Measurements from ENCODE around the gene TLL1. TPM values are rescaled to one million over a fixed set of nuclear protein-coding genes. Genes with fewer than 3 reads are reported as not detected.

TLL1 gene
- total and polyA plus RNA-seq, 2 experiments from 2014 or later = 0.06 TPM; not detected in 1

GRCh38 chr4:166006217-166006616 lies 133.2 kb downstream of the TLL1 start:
- no peaks in the 10 kb centered on the region for H3K4me1 ChIP-seq (ENCODE audit: low read depth)
- H3K36me3 ChIP-seq = no peaks in the 10 kb centered on the region
- H3K9me3 ChIP-seq (ENCODE audit: low read depth) = no peaks in the 10 kb centered on the region
- H3K4me3 ChIP-seq = no peak overlapping the region
- no peak for DNase-seq (ENCODE audit: low read depth in 1 of 2, low spot score in 1 of 2)
- H3K27me3 ChIP-seq = no peaks in the 10 kb centered on the region
- no peak overlapping the region for H3K27ac ChIP-seq
- TF ChIP-seq CTCF (IDR thresholded peaks at IDR 0.05; ENCODE audit: low read depth, low read length) = no peak

- DNase-seq (ENCODE audit: low read depth in 1 of 2, low spot score in 1 of 2) = no peak
- Histone ChIP-seq H3K9me3 (ENCODE audit: low read depth) (no peaks in the 10 kb centered on the region), H3K4me3 (no peak overlapping the region), H3K27ac (no peak overlapping the region), H3K36me3 (no peaks in the 10 kb centered on the region), H3K4me1 (ENCODE audit: low read depth) (no peaks in the 10 kb centered on the region), H3K27me3 (no peaks in the 10 kb centered on the region)
- no peak for TF ChIP-seq CTCF (IDR thresholded peaks at IDR 0.05; ENCODE audit: low read depth, low read length)
Measured at GRCh38 chr4:166008510-166008909, 135.5 kb downstream of the TLL1 start.

GRCh38 chr4:166012129-166013030 lies 139.3 kb downstream of the TLL1 start:
- TF ChIP-seq CTCF (IDR thresholded peaks at IDR 0.05; ENCODE audit: low read depth, low read length) = no peak
- no peaks in the 10 kb centered on the region for H3K4me1 ChIP-seq (ENCODE audit: low read depth)
- H3K36me3 ChIP-seq = no peaks in the 10 kb centered on the region
- peak in 1 of 2 donors; percentile 3 for DNase-seq (ENCODE audit: low read depth in 1 of 2, low spot score in 1 of 2)
- no peaks in the 10 kb centered on the region for H3K27me3 ChIP-seq
- H3K27ac ChIP-seq = no peak overlapping the region
- H3K4me3 ChIP-seq = no peak overlapping the region
- no peaks in the 10 kb centered on the region for H3K9me3 ChIP-seq (ENCODE audit: low read depth)

GRCh38 chr4:166014411-166014810 lies 141.4 kb downstream of the TLL1 start:
- no peaks in the 10 kb centered on the region for H3K36me3 ChIP-seq
- no peaks in the 10 kb centered on the region for H3K9me3 ChIP-seq (ENCODE audit: low read depth)
- no peak for TF ChIP-seq CTCF (IDR thresholded peaks at IDR 0.05; ENCODE audit: low read depth, low read length)
- no peaks in the 10 kb centered on the region for H3K27me3 ChIP-seq
- DNase-seq (ENCODE audit: low read depth in 1 of 2, low spot score in 1 of 2) = no peak
- no peaks in the 10 kb centered on the region for H3K4me1 ChIP-seq (ENCODE audit: low read depth)
- H3K27ac ChIP-seq = no peak overlapping the region
- no peak overlapping the region for H3K4me3 ChIP-seq

- Histone ChIP-seq H3K27me3 (no peaks in the 10 kb centered on the region), H3K9me3 (ENCODE audit: low read depth) (no peaks in the 10 kb centered on the region), H3K36me3 (no peaks in the 10 kb centered on the region), H3K27ac (no peak overlapping the region), H3K4me3 (no peak overlapping the region), H3K4me1 (ENCODE audit: low read depth) (no peaks in the 10 kb centered on the region)
- no peak for TF ChIP-seq CTCF (IDR thresholded peaks at IDR 0.05; ENCODE audit: low read depth, low read length)
- DNase-seq (ENCODE audit: low read depth in 1 of 2, low spot score in 1 of 2) = no peak
Measured at GRCh38 chr4:166017804-166018203, 144.8 kb downstream of the TLL1 start.
